HG03442 (cell line): ENCODE measurements around the gene CHRNA9.

Source experiments
- ATAC-seq: cut with Tn5 transposase; IDR thresholded peaks from one replicate; pipeline ENCODE4 v1.9.1; 2021; ENCODE audit warnings: mild to moderate bottlenecking, moderate library complexity; ENCODE audit not compliant: unreplicated experiment

CHRNA9 gene

DNA sequence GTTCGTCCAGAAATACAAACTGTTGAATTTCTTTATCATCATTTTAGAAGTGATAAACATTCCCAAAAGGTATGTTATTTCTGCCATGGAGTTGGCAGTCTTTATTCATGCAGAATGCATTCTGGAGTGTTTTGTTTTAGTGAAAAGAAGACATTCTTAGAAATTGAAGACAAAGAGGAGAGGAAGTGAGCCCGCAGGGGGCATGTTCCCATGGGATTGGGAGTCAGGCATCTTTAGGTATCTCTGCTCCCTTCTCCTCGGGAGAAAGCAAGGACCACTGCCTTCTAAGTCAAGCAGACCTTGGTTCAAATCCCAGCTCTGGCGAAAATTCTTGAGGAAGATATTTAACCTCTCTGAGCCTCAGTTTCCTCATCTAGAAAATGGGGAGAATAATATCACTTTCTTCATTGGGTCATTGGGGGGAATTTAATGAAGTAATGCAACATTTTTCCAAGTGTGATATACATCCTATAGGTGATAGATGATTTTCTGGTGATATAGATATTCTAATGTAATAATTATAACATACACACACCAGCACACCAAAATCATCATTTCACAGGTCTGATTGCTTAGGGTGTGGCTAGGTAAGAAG is 26.5 kb upstream of the CHRNA9 start:
- ATAC-seq = no peak

DNA sequence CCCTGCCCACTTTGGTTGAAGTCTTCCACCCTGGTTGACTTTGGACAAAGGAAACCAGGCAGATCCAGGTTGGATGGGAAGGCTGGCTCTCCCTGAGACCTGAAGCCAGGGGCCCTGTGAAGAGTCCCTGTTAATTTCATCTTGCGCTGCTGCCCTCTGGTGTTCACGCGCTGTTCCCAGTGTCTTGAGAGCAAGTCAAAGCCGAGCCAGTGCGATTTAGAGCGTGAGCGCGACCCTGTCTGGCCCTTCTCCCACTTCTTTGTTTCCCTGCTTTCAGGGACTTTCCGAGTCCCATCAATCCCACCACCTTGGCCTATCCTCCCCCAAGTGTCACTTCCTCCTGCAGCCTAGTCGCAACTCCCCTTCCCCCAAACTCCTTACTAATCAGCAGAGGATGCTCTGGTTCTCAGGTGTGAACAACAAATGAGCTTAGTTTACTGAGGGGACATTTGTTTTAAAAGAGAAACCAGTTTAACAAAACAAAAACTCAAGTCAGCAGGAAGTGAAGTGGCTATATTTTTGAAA is 25.8 kb upstream of the CHRNA9 start:
- peak; percentile 28 for ATAC-seq

DNA sequence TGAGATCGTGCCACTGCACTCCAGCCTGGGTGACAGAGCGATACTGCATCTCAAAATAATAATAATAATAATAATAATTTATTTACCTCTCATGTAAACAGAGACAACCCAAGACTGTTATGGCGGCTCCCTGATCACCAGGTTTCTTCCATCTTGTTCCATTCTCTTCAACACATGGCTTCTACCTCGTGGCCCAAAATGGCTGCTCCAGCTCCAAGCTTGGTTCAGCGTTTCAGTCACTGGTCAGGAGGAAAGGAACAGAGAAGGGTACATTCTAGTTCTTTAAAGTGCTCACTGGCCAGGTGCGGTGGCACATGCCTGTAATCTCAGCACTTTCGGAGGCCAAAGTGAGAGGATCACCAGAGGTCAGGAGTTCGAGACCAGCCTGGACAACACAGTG is 24.9 kb upstream of the CHRNA9 start:
- no peak for ATAC-seq

DNA sequence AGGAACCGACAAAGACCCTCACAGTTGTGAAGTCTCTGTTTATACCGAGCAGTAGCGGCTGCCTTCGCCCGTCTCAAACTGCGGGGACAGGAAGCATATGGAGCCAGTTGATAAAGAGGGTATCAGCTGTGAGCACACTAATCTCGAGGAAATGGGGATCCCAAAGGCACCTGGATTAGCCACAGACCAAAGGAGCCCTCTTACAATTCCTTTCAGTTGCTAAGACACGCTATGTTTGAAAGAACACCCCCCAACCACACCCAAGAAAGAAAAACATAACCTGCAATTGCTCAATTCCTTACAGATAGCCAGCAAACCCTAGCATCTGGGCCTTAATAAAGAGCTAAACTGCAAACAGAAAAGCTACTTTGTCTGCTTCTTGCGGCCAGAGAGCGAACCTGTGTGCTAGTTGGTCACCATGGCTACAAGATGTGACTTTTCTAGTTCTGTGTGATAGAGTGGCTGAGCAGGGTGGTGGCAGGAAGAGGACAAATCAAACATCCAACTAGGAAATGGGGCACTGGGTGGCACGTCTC is 23.3 kb upstream of the CHRNA9 start:
- no peak for ATAC-seq

DNA sequence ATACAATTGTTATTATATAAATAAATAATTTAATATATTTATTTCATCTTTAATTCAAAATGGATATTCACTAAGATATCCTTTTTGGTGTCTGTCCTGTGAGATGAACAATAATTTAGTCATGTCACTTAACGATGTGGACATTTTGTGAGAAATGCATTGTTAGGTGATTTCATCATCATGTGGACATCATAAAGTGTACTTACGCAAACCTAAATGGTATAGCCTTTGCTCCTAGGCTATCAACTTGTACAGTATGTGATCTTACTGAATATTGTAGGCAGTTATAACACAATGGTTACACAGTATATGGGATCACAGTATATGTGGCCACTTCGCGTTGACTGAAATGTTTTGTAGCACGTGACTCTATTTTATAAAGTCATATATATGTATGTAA is 20.2 kb upstream of the CHRNA9 start:
- ATAC-seq = no peak

DNA sequence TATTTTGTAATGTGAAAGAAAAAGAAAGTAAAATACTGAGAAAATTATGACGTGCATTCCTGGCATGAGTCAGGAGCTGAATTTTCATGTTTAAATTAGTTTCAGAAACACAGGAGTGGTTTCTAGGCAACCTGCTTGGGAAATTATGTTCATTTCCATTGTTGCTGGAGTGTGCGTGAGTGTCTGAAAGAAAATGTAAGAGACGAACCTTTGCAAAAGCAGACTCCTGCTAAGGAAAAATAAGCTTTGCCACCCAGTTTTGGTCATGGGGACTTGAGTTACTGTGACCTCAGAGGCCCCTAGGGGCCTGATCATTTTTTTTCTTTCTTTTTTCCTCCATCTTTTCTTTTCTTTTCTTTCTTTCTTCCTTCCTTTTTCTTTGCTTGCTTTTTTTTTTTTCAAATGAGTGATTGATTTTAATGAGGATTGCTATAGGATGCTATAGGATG is 18.8 kb upstream of the CHRNA9 start:
- ATAC-seq = peak; percentile 35

DNA sequence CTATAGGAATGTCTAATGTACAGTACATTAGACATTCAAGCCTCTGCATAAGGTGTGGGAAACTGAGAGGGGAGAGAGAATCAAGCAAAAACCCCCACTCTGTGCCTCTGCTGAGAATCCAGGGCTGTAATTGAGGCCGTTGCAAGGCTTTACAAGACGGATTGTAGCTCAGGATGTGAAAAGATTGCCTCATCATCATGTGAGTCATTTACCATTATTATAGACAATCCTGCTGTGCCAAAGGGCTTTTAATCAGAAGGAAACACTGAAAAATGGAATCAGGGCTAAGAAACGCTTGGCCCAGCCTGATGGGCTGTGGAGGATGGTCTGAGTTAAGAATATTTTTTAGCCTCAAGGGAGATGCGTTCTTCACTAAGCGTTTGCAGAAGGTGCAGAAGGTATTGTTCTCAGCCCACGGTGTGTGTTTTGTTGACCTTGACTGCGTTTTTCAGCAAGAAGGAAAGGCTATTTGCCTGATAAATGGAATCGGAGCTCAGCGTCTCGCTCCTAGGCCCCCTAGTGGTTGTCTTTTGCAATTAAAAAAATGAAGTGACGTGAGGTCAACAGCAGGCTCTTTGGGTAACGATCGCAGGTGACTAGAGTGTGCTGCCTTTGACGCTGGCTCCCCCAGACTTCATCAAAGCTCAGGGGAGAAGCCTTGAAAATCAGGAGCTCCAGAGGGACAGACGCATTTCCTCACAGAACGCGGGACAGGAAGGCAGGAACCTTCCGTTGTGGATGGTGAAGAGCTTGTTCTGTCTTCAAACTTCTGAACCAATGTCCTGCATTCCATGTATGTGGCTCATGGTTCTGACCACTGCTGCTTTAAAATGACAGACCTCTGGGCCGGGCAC is 18.1 kb upstream of the CHRNA9 start:
- ATAC-seq = peak; percentile 64

DNA sequence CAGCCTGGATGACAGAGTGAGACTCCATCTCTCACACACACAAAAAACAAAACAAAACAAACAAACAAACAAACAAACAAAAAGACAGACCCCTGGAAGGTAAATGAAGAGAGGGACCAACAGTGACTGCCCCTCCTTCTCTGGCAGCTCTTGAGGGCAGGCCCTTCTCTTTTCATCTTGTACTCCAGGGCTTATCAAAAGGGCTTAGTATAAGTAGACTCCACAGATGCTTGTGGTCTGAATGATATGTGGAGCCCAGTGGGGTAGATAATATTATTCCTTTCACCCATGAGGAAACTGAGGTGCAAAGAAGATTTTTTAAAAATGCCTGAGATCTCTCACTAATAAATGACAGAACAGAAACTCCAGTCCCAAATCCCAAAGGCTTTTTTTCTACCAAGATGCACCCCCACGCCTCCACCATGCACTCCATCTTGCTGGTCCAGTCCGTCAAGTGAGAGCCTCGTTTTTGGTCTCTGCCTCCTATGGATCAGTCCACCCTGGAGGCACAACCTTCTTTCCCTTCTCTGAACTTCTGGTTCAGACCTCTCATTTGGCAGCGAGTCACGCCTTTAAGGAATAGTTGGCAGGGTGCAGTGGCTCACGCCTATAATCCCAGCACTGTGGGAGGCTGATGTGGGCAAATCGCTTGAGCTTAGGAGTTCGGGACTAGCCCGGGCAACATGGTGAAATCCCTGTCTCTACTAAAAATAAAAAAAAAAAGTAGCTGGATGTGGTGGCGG is 17.0 kb upstream of the CHRNA9 start:
- ATAC-seq = no peak

DNA sequence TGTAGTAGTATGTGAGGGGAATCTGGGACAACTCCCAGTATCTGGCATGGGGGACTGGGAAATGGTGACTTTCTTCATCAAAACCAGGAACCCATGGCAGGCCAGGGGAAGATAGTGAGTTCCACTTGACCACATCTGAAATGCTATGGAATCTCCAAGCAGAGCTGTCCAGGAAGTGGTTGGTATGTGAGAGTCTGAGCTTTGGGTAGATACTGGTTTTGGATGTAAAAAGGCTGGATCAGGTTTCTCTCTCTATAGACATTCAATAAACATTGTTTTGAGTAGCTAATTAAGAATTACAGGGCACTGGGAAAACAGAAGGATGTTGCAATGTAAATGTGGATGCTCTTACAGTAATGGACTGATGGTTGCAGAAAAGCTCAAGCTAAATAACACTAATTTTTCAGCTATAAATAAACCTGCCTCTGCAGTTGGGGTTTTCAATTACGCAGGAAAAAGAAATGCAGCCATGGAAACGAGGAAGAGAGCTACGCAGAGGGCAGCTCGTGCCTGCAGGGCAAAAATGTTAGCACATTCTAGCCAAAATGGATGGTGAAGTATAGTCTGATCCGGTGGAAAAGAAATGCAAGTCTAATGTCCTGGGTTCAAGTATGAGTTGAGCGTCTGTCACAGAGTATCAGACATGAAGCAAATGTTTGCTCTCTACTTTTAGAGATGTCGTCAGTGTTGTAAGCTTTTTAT is 13.4 kb upstream of the CHRNA9 start:
- no peak for ATAC-seq

DNA sequence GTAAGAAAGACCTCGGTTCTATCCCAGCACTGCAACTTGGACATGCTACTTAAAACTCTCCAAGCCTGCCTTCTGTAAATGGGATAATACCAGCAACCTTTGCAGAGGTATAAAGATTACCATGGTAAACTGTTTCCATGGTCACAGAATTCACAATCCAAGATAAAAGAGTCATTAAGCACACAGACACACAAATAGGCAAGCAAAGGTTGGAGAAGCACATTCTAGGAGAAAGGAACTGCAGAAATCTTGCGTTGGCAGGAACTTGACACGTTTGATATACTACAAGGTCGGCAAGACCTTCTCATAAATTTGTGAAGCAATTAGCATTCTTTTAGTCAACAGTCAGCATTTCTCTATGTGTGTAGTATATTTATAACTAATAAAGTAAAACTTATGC is 12.3 kb upstream of the CHRNA9 start:
- no peak for ATAC-seq

DNA sequence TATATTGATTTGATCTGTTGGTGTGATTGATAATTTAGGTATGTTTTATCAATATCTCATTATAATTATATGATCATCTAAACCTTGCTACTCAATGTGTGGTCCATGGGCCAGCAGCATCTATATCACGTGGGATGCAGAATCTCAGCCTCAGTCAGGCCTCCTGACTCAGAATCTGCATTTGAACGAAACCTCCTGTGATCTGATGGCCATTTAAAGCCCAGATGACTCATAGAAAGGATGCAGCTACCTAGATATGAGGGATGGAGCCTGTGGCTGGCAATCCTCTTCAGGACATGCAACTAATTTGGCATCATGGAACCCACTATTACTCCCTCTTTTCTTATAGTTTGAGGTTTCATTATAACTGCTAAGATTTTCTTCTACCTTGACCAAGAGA is 11.3 kb upstream of the CHRNA9 start:
- no peak for ATAC-seq

DNA sequence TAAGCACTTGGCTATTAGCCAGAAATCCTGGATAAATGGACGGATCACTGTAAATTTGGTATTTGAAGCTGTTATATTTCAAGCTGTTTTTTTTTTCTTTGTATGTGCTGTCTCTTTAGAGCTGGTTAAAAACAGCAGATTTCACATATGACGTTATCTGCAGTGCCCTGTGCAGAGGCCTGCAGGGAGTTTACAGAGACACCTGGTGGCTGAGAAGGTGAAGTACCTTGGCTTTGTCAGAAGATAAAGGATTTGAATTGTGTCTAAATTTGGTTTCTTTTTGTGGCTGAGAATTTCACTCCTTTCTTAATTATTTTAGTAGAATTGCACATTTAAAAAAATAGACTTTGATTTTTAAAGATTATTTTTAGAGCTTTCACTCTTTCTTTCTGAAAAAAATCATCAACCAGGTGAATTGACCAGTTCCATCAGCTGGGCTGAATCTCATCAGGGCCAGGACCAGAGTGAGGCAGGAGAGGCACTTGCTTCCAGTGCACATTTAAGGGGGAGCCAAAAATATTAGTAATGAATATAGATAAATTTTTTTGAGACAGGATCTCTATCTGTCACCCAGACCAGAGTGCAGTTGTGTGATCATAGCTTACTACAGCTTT is 9.6 kb upstream of the CHRNA9 start:
- ATAC-seq = peak; percentile 94

DNA sequence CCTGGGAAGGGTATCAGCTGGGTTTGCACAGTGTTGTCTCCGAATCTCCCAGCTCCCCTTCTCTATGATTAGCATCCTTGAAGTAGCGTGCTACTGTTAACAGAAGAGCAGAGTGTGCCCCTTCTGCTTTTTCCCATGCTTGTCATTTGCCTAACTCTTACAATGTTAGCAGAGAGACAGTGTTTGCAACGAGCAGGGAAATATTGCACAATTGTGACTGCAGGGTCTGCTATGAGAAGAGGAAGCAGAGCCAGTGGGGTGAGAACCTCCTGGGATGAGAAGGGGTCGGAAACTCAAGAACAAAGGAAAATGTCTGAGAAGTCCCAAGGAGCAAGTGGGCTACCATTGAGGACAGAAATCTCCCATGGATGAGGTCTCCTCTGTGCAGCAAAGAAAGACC is 7.8 kb upstream of the CHRNA9 start:
- ATAC-seq = no peak

DNA sequence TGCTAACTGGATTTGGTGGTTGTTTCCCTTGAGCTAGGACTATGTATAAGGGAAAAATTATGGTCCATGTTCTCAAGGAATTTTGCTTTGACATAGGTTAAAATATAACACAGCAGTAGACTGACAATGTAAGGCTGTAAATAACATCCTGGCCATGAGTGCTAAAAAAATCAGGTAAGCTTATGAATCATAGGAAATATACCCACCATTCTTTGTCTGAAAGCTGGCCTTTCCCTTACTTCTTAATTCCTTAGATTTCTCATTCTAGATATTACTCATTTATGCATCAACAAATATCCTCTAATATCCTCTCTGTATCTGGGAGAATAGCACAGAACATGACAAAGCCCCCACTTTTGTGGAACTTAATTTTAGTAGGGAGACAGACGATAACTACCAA is 6.8 kb upstream of the CHRNA9 start:
- no peak for ATAC-seq

DNA sequence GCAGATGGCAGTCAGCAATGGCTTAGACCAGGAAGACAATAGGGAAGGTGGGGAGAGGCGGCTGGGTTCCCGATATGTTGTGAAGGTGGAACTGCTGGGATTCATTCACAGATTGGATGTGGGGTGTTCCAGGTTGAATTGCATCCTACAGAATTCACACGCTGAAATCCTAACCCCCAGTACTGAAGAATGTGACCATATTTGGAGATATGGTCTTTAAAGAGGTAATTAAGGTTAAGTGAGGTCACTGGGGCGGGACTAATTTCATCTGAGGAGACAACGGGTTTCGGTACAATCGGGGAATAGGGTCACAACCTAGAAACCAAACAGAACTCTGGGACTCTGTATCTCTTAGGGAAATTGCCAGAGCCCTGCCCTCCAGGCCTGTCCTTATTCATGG is 5.3 kb upstream of the CHRNA9 start:
- ATAC-seq = no peak

DNA sequence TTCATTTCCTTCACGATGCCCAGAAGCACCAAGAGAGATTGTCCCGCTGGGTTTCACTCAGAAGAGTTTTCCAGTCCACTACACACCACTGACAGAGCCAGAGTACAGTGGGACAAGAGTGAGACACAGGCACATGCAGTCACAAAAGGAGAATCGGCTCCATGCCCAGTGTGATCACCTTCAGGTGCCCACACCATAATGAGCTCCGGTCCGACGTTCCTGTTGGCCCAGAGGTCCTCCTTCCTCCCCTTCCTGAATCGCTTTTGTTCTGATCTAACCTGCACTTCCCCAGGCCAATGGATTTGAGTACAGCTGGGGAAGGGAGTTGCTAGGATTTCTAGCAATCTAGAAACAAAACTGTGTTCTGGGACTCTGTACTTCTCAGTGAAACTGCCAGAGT is 4.6 kb upstream of the CHRNA9 start:
- ATAC-seq = no peak

DNA sequence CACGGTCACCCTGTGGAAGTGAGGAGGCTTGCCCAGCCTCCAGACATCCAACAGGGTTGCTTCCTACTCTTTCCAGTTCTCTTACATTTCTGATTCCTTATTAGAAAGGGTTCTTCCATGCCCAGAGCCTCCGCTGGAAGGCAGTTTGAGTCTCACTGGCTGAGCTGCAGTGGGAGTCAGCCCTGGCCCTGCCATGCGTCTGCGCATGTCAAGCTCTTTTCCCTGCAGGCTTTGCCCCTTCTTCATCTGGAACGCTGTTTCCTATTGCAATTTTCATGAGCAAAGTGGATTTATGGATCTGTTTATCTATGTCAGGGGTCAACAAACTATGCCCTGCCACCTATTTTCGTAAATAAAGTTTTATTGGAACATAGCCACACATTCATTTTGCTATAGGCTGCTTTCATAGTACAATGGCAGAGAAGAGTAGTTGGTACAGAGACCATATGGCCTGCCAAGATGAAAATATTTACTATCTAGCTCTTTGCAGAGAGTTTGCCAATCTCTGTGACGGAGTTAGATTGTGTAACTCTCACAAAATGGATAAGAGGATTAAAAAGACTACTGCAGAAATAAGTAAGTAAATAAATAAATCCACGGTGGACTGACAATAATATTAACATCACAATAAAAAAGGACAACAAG is 3.9 kb upstream of the CHRNA9 start:
- ATAC-seq = no peak

DNA sequence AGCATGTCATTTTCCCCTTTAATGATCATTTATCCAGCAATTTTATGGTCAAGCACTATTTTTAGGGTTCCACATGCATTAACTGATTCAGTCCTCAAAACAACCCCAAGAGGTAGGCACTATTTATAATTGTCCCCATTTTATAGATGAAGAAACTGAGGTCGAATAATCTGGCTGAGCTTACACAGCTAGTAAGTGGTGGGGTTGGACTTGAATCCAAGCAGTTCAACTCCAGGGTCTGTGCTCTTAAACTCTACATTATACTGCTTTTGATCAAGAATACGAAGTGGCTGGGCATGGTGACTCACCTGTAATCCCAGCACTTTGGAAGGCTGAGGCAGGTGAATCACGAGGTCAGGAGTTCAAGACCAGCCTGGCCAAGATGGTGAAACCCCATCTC is 3.2 kb upstream of the CHRNA9 start:
- ATAC-seq = no peak

DNA sequence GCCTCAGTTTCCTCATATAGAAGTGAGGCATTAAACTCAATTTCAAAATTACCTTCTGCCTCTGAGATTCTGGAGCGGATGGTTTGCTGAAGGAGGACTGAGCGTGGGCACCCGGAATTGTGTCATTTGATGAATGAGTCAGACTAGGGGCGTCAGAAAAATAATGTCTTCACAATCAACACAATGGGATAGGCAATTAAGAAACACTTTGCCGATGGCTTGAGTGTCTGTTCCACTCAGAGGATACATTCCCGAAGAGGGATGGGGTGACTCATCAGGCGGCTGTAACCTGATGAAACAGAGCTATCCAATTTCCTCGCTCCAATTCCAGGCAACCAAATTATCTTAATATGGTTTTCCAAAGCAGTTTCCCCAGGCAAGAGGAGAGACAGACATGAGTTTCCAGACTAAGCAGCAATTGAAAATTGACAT is 1.2 kb upstream of the CHRNA9 start:
- no peak for ATAC-seq

DNA sequence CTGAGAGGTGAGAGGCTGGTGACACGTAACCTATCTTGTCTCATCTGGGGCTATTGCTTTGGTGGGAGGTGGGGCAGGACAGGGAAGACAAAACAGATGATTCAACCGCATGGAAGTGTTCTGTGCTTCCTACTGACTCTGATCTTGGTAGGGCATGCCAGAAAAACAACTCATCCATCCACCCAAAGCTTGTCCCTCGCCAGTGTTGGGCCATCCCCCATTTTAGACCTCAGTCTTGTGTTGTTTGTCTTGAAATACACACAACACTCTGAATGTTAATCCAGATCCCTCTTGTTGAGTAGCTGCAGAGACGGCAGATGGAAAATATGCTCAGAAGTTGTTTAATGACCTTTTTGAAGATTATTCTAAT is 377 bp downstream of the CHRNA9 start:
- ATAC-seq = no peak
